IPS-11a (cell line): ENCODE results near the gene ONECUT3.
A peak's percentile ranks its signal among the peaks of the same experiment; 100 is the strongest.
"Not testable (repeated sequence)": the region's sequence is repeated elsewhere in the genome, so short reads cannot be mapped to it uniquely, and the experiment has no call there.

Experiments
- H3K4me3 ChIP-seq: one replicate; pipeline ENCODE4 v1.5.1; 2013; ENCODE audit warnings: low read depth, low read length, control low read depth

ONECUT3 gene

GRCh38 chr19:1752757-1753728 lies at the start of gene ONECUT3:
TSS of gene ONECUT3 (plus strand) at chr19:1753506. CDS start at chr19:1753663, 157 bp downstream.
- no peak within 1 kb of the TSS for H3K4me3 ChIP-seq

GRCh38 chr19:1704339-1704738 lies 49.0 kb upstream of the ONECUT3 start:
- H3K4me3 ChIP-seq, result no peak overlapping the region

- no peak overlapping the region for H3K4me3 ChIP-seq
Measured at GRCh38 chr19:1705367-1705766, 47.9 kb upstream of the ONECUT3 start.

GRCh38 chr19:1706646-1707045 lies 46.7 kb upstream of the ONECUT3 start:
- not testable (repeated sequence) for H3K4me3 ChIP-seq

GRCh38 chr19:1707240-1707639 lies 46.1 kb upstream of the ONECUT3 start:
- H3K4me3 ChIP-seq, result no peak overlapping the region

- no peak overlapping the region for H3K4me3 ChIP-seq
Measured at GRCh38 chr19:1713170-1713569, 40.1 kb upstream of the ONECUT3 start.

GRCh38 chr19:1715540-1715939 lies 37.8 kb upstream of the ONECUT3 start:
- H3K4me3 ChIP-seq, result no peak overlapping the region

GRCh38 chr19:1717200-1717969 lies 35.9 kb upstream of the ONECUT3 start:
- no peak overlapping the region for H3K4me3 ChIP-seq

- H3K4me3 ChIP-seq, result no peak overlapping the region
Measured at GRCh38 chr19:1717970-1718264, 35.4 kb upstream of the ONECUT3 start.

- H3K4me3 ChIP-seq, result peak overlapping the region; percentile 20
Measured at GRCh38 chr19:1718420-1719291, 34.6 kb upstream of the ONECUT3 start.

- no peak overlapping the region for H3K4me3 ChIP-seq
Measured at GRCh38 chr19:1719519-1719918, 33.8 kb upstream of the ONECUT3 start.

- H3K4me3 ChIP-seq, result no peak overlapping the region
Measured at GRCh38 chr19:1720237-1720636, 33.1 kb upstream of the ONECUT3 start.

GRCh38 chr19:1725100-1726064 lies 27.9 kb upstream of the ONECUT3 start:
- peak overlapping the region; percentile 53 for H3K4me3 ChIP-seq

- H3K4me3 ChIP-seq, result no peak overlapping the region
Measured at GRCh38 chr19:1728816-1729567, 24.3 kb upstream of the ONECUT3 start.

GRCh38 chr19:1729568-1729925 lies 23.8 kb upstream of the ONECUT3 start:
- no peak overlapping the region for H3K4me3 ChIP-seq

- H3K4me3 ChIP-seq, result no peak overlapping the region
Measured at GRCh38 chr19:1730157-1730556, 23.1 kb upstream of the ONECUT3 start.

GRCh38 chr19:1734321-1734966 lies 18.9 kb upstream of the ONECUT3 start:
- H3K4me3 ChIP-seq, result no peak overlapping the region

GRCh38 chr19:1736280-1736679 lies 17.0 kb upstream of the ONECUT3 start:
- H3K4me3 ChIP-seq, result no peak overlapping the region

- no peak overlapping the region for H3K4me3 ChIP-seq
Measured at GRCh38 chr19:1736927-1737326, 16.4 kb upstream of the ONECUT3 start.
